ENCODE results near the gene GPR149. TPM values are rescaled to one million over a fixed set of nuclear protein-coding genes. Genes with fewer than 3 reads are reported as not detected.
"Not testable (repeated sequence)": the region's sequence is repeated elsewhere in the genome, so short reads cannot be mapped to it uniquely, and the experiment has no call there.

Gene GPR149
- not detected for total RNA-seq

- TF ChIP-seq CTCF (IDR thresholded peaks at IDR 0.05): no peak
- H3K4me1 ChIP-seq: peaks cover 0 to 3% of the 10 kb centered on the region in 2 donors
- no peak within 1 kb of the TSS for H3K4me3 ChIP-seq
- H3K9me3 ChIP-seq: no peaks in the 10 kb centered on the region
- H3K27ac ChIP-seq: no peak within 1 kb of the TSS
- H3K36me3 ChIP-seq: no peaks in the 10 kb centered on the region
- H3K27me3 ChIP-seq: peaks cover 0 to 12% of the 10 kb centered on the region in 2 donors
- DNase-seq (ENCODE audit: low spot score): no peak
These were observed at the start of gene GPR149 for GRCh38 chr3:154430014-154430413. Gene GPR149, minus strand, starts transcription at chr3:154430190. Its CDS starts 575 bp downstream, at chr3:154429615.

GRCh38 chr3:154473769-154474168, 43.8 kb upstream of the GPR149 start:
- peaks cover 0 to 17% of the 10 kb centered on the region in 2 donors for H3K9me3 ChIP-seq
- H3K36me3 ChIP-seq: no peaks in the 10 kb centered on the region
- no peaks in the 10 kb centered on the region for H3K27me3 ChIP-seq
- no peak overlapping the region for H3K4me3 ChIP-seq
- no peak for DNase-seq (ENCODE audit: low spot score)
- H3K4me1 ChIP-seq: no peaks in the 10 kb centered on the region
- no peak overlapping the region for H3K27ac ChIP-seq
- no peak for TF ChIP-seq CTCF (IDR thresholded peaks at IDR 0.05)

DNA sequence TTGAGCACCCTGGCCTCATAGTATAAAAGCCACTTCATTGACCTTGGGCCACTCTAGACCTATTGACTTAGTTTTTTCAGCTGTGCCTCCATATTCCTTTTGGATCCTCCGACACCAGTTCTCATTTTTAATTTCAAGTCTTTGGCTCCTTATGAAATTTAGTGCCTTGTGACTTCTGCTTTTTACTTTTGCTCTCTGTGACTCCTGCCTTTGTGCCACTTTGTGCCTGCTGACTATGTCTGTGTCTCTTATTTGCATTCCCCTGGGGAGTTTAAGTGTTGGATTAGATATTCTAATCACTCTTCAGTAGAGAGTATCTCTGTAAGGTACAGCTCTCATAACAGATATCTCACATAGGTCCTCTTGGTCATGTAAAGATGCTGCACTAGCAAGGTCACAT, 39.6 kb upstream of the GPR149 start:
- Histone ChIP-seq H3K27me3 (no peaks in the 10 kb centered on the region), H3K4me1 (no peaks in the 10 kb centered on the region), H3K9me3 (peaks cover 0 to 14% of the 10 kb centered on the region in 2 donors), H3K4me3 (no peak overlapping the region), H3K27ac (no peak overlapping the region), H3K36me3 (no peaks in the 10 kb centered on the region)
- no peak for TF ChIP-seq CTCF (IDR thresholded peaks at IDR 0.05)
- no peak for DNase-seq (ENCODE audit: low spot score)

DNA sequence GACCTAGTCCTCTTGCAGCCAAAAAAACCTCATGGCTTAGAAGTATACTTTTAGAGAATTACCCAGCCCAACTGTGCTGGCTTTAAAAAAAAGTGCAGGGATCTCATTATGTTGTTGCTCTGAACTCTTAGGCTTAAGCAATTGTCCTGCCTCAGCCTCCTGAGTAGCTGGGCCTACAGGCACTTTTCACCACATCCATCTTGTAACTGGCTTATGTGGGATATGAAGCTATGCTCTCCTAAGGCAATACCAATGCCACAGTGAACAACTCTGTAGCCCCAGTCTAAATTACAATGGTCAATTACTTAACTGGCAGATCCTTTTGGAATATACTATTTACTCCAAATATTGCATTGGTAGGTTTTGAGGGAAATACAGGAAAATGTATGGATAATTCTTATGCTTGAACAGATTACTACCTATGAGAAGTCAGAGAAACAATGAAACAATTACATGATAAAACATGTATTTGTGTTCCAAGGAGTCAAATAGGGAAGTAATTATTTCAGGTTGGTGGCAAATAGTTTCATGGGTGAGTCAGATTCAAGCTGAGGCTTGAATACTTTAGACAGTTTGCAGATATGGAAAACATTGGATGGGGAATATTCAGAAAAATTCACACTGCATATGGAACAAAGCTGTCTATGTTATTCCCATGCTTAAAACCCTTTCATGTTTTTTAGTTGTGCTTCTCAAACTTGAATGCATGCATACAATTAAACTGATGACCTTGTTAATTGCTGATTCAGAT, 34.6 kb upstream of the GPR149 start:
- Histone ChIP-seq H3K27ac (no peak overlapping the region), H3K27me3 (no peaks in the 10 kb centered on the region), H3K36me3 (no peaks in the 10 kb centered on the region), H3K4me1 (no peaks in the 10 kb centered on the region), H3K4me3 (no peak overlapping the region), H3K9me3 (no peaks in the 10 kb centered on the region)
- TF ChIP-seq CTCF (IDR thresholded peaks at IDR 0.05): no peak
- no peak for DNase-seq (ENCODE audit: low spot score)

GRCh38 chr3:154458560-154458959, 28.6 kb upstream of the GPR149 start:
- TF ChIP-seq CTCF (IDR thresholded peaks at IDR 0.05): no peak
- DNase-seq (ENCODE audit: low spot score): no peak

DNA sequence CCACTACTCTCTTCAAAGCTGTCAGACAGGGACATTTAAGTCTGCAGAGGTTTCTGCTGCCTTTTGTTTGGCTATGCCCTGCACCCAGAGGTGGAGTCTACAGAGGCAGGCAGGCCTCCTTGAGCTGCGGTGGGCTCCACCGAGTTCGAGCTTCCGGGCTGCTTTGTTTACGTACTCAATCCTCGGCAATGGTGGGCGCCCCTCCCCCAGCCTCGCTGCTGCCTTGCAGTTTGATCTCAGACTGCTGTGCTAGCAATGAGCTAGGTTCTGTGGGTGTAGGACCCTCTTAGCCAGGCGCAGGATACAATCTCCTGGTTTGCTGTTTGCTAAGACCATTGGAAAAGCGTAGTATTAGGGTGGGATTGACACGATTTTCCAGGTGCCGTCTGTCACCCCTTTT, 9.1 kb upstream of the GPR149 start:
- not testable (repeated sequence) for H3K27ac ChIP-seq; H3K27me3 ChIP-seq; DNase-seq (ENCODE audit: low spot score); H3K4me1 ChIP-seq; H3K4me3 ChIP-seq; H3K36me3 ChIP-seq; H3K9me3 ChIP-seq

More at GRCh38 chr3:154458560-154458959, 28.6 kb upstream of the GPR149 start:
- no peak overlapping the region for H3K27ac ChIP-seq
- H3K4me3 ChIP-seq: no peak overlapping the region
- no peaks in the 10 kb centered on the region for H3K36me3 ChIP-seq
- no peaks in the 10 kb centered on the region for H3K9me3 ChIP-seq
- no peaks in the 10 kb centered on the region for H3K27me3 ChIP-seq
- no peaks in the 10 kb centered on the region for H3K4me1 ChIP-seq

All from right atrium auricular region (tissue), 2 donors.